Trophoblast cell (in vitro differentiated cells and primary cell): ENCODE results near the gene MPPED2.

Experiments used
- DNase-seq, 2 donors: peaks; one replicate each; pipeline ENCODE4 v3.0.0-alpha.2; 2016
- H2AFZ ChIP-seq: 2 replicates; pipeline ENCODE4 v1.6.1; 2013; ENCODE audit warnings: low read length, moderate library complexity, mild to moderate bottlenecking; ENCODE audit not compliant: insufficient read depth, poor library complexity
- H2AK5ac ChIP-seq: 2 replicates; pipeline ENCODE4 v1.6.1; 2013; ENCODE audit warnings: mild to moderate bottlenecking, low read length
- H2BK120ac ChIP-seq: 2 replicates; pipeline ENCODE4 v1.6.1; 2013; ENCODE audit warnings: low read length, mild to moderate bottlenecking, moderate library complexity; ENCODE audit not compliant: insufficient read depth, poor library complexity
- H2BK12ac ChIP-seq: 2 replicates; pipeline ENCODE4 v1.6.1; 2013; ENCODE audit warnings: mild to moderate bottlenecking, low read length, moderate library complexity
- H2BK5ac ChIP-seq: 2 replicates; pipeline ENCODE4 v1.6.1; 2013; ENCODE audit warnings: low read length, low read depth, moderate library complexity, mild to moderate bottlenecking; ENCODE audit not compliant: poor library complexity
- H3K14ac ChIP-seq: 2 replicates; pipeline ENCODE4 v1.6.1; 2013; ENCODE audit warnings: mild to moderate bottlenecking, low read length
- H3K18ac ChIP-seq: 2 replicates; pipeline ENCODE4 v1.6.1; 2013; ENCODE audit warnings: mild to moderate bottlenecking, low read length
- H3K23ac ChIP-seq: 2 replicates; pipeline ENCODE4 v1.6.1; 2013; ENCODE audit warnings: low read length
- H3K27ac ChIP-seq: 2 replicates; pipeline ENCODE4 v1.5.1; 2013; ENCODE audit warnings: low read depth, mild to moderate bottlenecking, inconsistent platforms, low read length, moderate library complexity
- H3K27me3 ChIP-seq: 2 replicates; pipeline ENCODE4 v1.6.1; 2013; ENCODE audit warnings: inconsistent platforms, mild to moderate bottlenecking, low read length, moderate library complexity; ENCODE audit not compliant: insufficient read depth
- H3K36me3 ChIP-seq, 2 experiments: 1 replicate in 1 of 2; 2 replicates in 1 of 2; pipeline ENCODE4 v1.6.1; 2013; ENCODE audit warnings: low read length in 2 of 2, mild to moderate bottlenecking in 2 of 2, moderate library complexity in 1 of 2; ENCODE audit not compliant: insufficient read depth in 2 of 2, control insufficient read depth in 1 of 2
- H3K4ac ChIP-seq: 2 replicates; pipeline ENCODE4 v1.6.1; 2013; ENCODE audit warnings: low read depth, mild to moderate bottlenecking, low read length, moderate library complexity
- H3K4me1 ChIP-seq, 2 experiments: 1 replicate in 1 of 2; 2 replicates in 1 of 2; pipeline ENCODE4 v1.6.1; 2013; ENCODE audit warnings: low read length in 2 of 2, mild to moderate bottlenecking in 2 of 2, moderate library complexity in 1 of 2; ENCODE audit not compliant: insufficient read depth in 2 of 2, control insufficient read depth in 1 of 2
- H3K4me2 ChIP-seq: 2 replicates; pipeline ENCODE4 v1.6.1; 2013; ENCODE audit warnings: inconsistent platforms, mild to moderate bottlenecking, low read length, moderate library complexity
- H3K4me3 ChIP-seq: 2 replicates; pipeline ENCODE4 v1.5.1; 2013; ENCODE audit warnings: mild to moderate bottlenecking, low read depth, low read length, inconsistent platforms
- H3K79me1 ChIP-seq: one replicate; pipeline ENCODE4 v1.6.1; 2013; ENCODE audit warnings: low read length
- H3K79me2 ChIP-seq: 2 replicates; pipeline ENCODE4 v1.6.1; 2013; ENCODE audit warnings: low read length, mild to moderate bottlenecking; ENCODE audit not compliant: control insufficient read depth, insufficient read depth, poor library complexity
- H3K9ac ChIP-seq: 2 replicates; pipeline ENCODE4 v1.6.1; 2013; ENCODE audit warnings: mild to moderate bottlenecking, low read length
- H3K9me3 ChIP-seq: 2 replicates; pipeline ENCODE4 v1.6.1; 2013; ENCODE audit warnings: low read depth, mild to moderate bottlenecking, control low read depth, inconsistent platforms, low read length; ENCODE audit not compliant: insufficient read depth
- H4K12ac ChIP-seq: 2 replicates; pipeline ENCODE4 v1.6.1; 2013; ENCODE audit warnings: low read depth, mild to moderate bottlenecking, low read length, moderate library complexity
- H4K8ac ChIP-seq: 2 replicates; pipeline ENCODE4 v1.6.1; 2013; ENCODE audit warnings: low read depth, mild to moderate bottlenecking, low read length, moderate library complexity
- H4K91ac ChIP-seq: one replicate; pipeline ENCODE4 v1.6.1; 2013; ENCODE audit warnings: low read depth, mild to moderate bottlenecking, low read length, moderate library complexity
- WGBS: extraction: QIAGEN DNeasy Blood & Tissue Kit; methylation state at CpG from one replicate; pipeline ENCODE4 v1.1.7; 2013; ENCODE audit warnings: missing lambda C conversion rate; ENCODE audit not compliant: insufficient read length, insufficient coverage; ENCODE audit errors: extremely low coverage; 5-methylcytosine and 5-hydroxymethylcytosine counted together

The MPPED2 gene

DNA sequence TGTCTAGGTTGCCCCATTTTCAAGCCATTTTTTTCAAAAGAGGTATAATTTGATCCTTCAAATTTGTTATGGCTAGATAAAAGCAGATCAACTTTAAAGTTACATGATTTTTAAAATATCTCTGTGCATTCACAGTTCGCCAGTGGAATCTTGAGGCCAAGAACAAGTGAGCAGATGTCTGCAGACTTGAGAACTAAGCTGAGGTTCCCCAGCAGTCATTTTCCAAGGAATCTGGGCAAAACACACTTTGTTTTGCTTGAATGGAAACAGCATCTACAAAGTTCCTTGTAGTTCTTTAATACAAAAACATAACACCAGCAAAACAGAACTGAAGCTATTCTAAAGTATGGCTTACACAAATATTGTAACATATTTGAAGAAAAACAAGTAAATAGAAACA, 7.7 kb downstream of the MPPED2 start:
- Histone ChIP-seq H3K18ac (no peak overlapping the region), H2BK5ac (no peak overlapping the region), H4K12ac (no peak overlapping the region), H2AFZ (no peak overlapping the region), H3K4me2 (no peak overlapping the region), H3K27ac (no peak overlapping the region), H3K9me3 (no peaks in the 10 kb centered on the region), H3K36me3 (no peaks in the 10 kb centered on the region), H2BK12ac (no peak overlapping the region), H4K91ac (no peak overlapping the region), H3K79me1 (no peaks in the 10 kb centered on the region), H2AK5ac (no peak overlapping the region), H2BK120ac (no peak overlapping the region), H3K4me3 (no peak overlapping the region), H3K27me3 (peaks cover 2% of the 10 kb centered on the region), H4K8ac (no peak overlapping the region), H3K4me1 (no peaks in the 10 kb centered on the region), H3K9ac (no peak overlapping the region), H3K14ac (no peak overlapping the region), H3K23ac (no peak overlapping the region), H3K4ac (no peak overlapping the region), H3K79me2 (no peaks in the 10 kb centered on the region)
- no CpG with 5 or more reads among the region's 1 CpG for WGBS
- no peak for DNase-seq

- H3K4ac ChIP-seq, result no peak overlapping the region
- H4K12ac ChIP-seq, result no peak overlapping the region
- no peak overlapping the region for H3K9ac ChIP-seq
- H3K4me2 ChIP-seq, result no peak overlapping the region
- H2BK5ac ChIP-seq, result no peak overlapping the region
- no peak overlapping the region for H3K18ac ChIP-seq
- no peak overlapping the region for H2AK5ac ChIP-seq
- no peak for DNase-seq
- H3K14ac ChIP-seq, result no peak overlapping the region
- no peaks in the 10 kb centered on the region for H3K79me2 ChIP-seq
- H2BK12ac ChIP-seq, result no peak overlapping the region
- no peak overlapping the region for H3K23ac ChIP-seq
- no peaks in the 10 kb centered on the region for H3K27me3 ChIP-seq
- no peak overlapping the region for H4K8ac ChIP-seq
- no peaks in the 10 kb centered on the region for H3K36me3 ChIP-seq
- no peaks in the 10 kb centered on the region for H3K79me1 ChIP-seq
- H4K91ac ChIP-seq, result no peak overlapping the region
- H3K4me3 ChIP-seq, result no peak overlapping the region
- no peaks in the 10 kb centered on the region for H3K4me1 ChIP-seq
- no CpG with 5 or more reads among the region's 2 CpGs for WGBS
- H3K9me3 ChIP-seq, result no peaks in the 10 kb centered on the region
- no peak overlapping the region for H2AFZ ChIP-seq
- H2BK120ac ChIP-seq, result no peak overlapping the region
- H3K27ac ChIP-seq, result no peak overlapping the region
Measured at GRCh38 chr11:30573951-30574350, 12.2 kb downstream of the MPPED2 start.

GRCh38 chr11:30568931-30569330, 17.2 kb downstream of the MPPED2 start:
- no peak overlapping the region for H2BK120ac ChIP-seq
- H4K8ac ChIP-seq, result no peak overlapping the region
- no CpG with 5 or more reads among the region's 8 CpGs for WGBS
- no peak overlapping the region for H4K91ac ChIP-seq
- no peak overlapping the region for H3K4me3 ChIP-seq
- no peak overlapping the region for H2BK12ac ChIP-seq
- H3K4ac ChIP-seq, result no peak overlapping the region
- no peak overlapping the region for H3K14ac ChIP-seq
- no peak overlapping the region for H4K12ac ChIP-seq
- H3K4me2 ChIP-seq, result no peak overlapping the region
- no peak overlapping the region for H2AK5ac ChIP-seq
- H2BK5ac ChIP-seq, result no peak overlapping the region
- no peak overlapping the region for H3K23ac ChIP-seq
- H2AFZ ChIP-seq, result no peak overlapping the region
- no peaks in the 10 kb centered on the region for H3K79me2 ChIP-seq
- no peaks in the 10 kb centered on the region for H3K79me1 ChIP-seq
- H3K27ac ChIP-seq, result no peak overlapping the region
- H3K18ac ChIP-seq, result no peak overlapping the region
- no peaks in the 10 kb centered on the region for H3K36me3 ChIP-seq
- H3K27me3 ChIP-seq, result no peaks in the 10 kb centered on the region
- DNase-seq, result no peak
- no peaks in the 10 kb centered on the region for H3K4me1 ChIP-seq
- H3K9ac ChIP-seq, result no peak overlapping the region
- H3K9me3 ChIP-seq, result no peaks in the 10 kb centered on the region

- H3K14ac ChIP-seq, result no peak overlapping the region
- no peaks in the 10 kb centered on the region for H3K4me1 ChIP-seq
- no peak overlapping the region for H3K18ac ChIP-seq
- DNase-seq, result no peak
- no peak overlapping the region for H3K4me2 ChIP-seq
- H2BK120ac ChIP-seq, result no peak overlapping the region
- no peak overlapping the region for H2BK5ac ChIP-seq
- H3K23ac ChIP-seq, result no peak overlapping the region
- H3K9ac ChIP-seq, result no peak overlapping the region
- H4K12ac ChIP-seq, result no peak overlapping the region
- H3K4ac ChIP-seq, result no peak overlapping the region
- no peak overlapping the region for H4K8ac ChIP-seq
- H3K9me3 ChIP-seq, result no peaks in the 10 kb centered on the region
- H2AK5ac ChIP-seq, result no peak overlapping the region
- no peaks in the 10 kb centered on the region for H3K79me1 ChIP-seq
- H3K36me3 ChIP-seq, result no peaks in the 10 kb centered on the region
- H3K79me2 ChIP-seq, result no peaks in the 10 kb centered on the region
- no peaks in the 10 kb centered on the region for H3K27me3 ChIP-seq
- no peak overlapping the region for H4K91ac ChIP-seq
- no peak overlapping the region for H2AFZ ChIP-seq
- H3K4me3 ChIP-seq, result no peak overlapping the region
- no peak overlapping the region for H2BK12ac ChIP-seq
- WGBS, result no CpG with 5 or more reads among the region's 1 CpG
- no peak overlapping the region for H3K27ac ChIP-seq
Measured at GRCh38 chr11:30567644-30568043, 18.5 kb downstream of the MPPED2 start.
